Spleen (tissue), 7 donors: Measurements from ENCODE around the gene GRIP1.

Experiments used
- CTCF ChIP-seq, 11 experiments: fragments of 200-600 bp in 7 of 11; fragments of 450-650 bp in 4 of 11; sonication (generic) in 4 of 11; IDR thresholded peaks in 8 of 11; conservative IDR thresholded peaks in 3 of 11; 1 replicate in 7 of 11; 2 replicates in 4 of 11; pipeline versions ENCODE4 v1.4.0 to v1.8.0; 2016 to 2021; ENCODE audit warnings: antibody characterized with exemption in 11 of 11, inconsistent platforms in 4 of 11, mild to moderate bottlenecking in 1 of 11
- POLR2A ChIP-seq, 3 donors: fragments of 450-650 bp; IDR thresholded peaks; one replicate each; pipeline ENCODE4 v1.5.1; 2017; ENCODE audit warnings: antibody characterized with exemption in 3 of 3, mild to moderate bottlenecking in 1 of 3
- POLR2AphosphoS5 ChIP-seq, 3 donors: sonication (generic); formaldehyde crosslinking; IDR thresholded peaks; one replicate each; pipeline ENCODE4 v1.5.1; 2017; ENCODE audit warnings: antibody characterized with exemption in 3 of 3
- donor health status: DM: no; HTN: no; CAD: no; lungs with moderate emphysema.
- donor health status: DM: no; HTN: no; CAD: no.
- donor health status: DM: no; HTN: no; CAD: no.

- TF ChIP-seq POLR2A (IDR thresholded peaks at IDR 0.05) (no peak), CTCF (IDR thresholded peaks at IDR 0.05 in 8 of 11, conservative IDR thresholded peaks at IDR 0.05 in 3 of 11) (no peak), POLR2AphosphoS5 (IDR thresholded peaks at IDR 0.05) (no peak)
These were observed 84.2 kb downstream of the GRIP1 start for GRCh38 chr12:66594688-66595087.
